Liver (tissue), 9 donors: ENCODE measurements around the gene NPR2. TPM values are rescaled to one million over a fixed set of nuclear protein-coding genes. Genes with fewer than 3 reads are reported as not detected.

Source experiments
- DNase-seq: peaks from one replicate; pipeline ENCODE4 v3.0.0-alpha.2; 2017; ENCODE audit warnings: low spot score
- H3K27ac ChIP-seq, 2 donors: one replicate each; pipeline ENCODE4 v1.7.0; 2013; ENCODE audit warnings: inconsistent platforms in 2 of 2, low read length in 2 of 2, control low read depth in 1 of 2, low read depth in 1 of 2, mild to moderate bottlenecking in 1 of 2
- H3K27me3 ChIP-seq, 4 donors: one replicate each; pipeline versions ENCODE4 v1.6.1 to v1.7.0; 2013; ENCODE audit warnings: low read length in 3 of 4, inconsistent platforms in 1 of 4, mild to moderate bottlenecking in 1 of 4, moderate library complexity in 1 of 4; ENCODE audit not compliant: control insufficient read depth in 4 of 4, insufficient read depth in 4 of 4
- H3K36me3 ChIP-seq, 4 donors: one replicate each; pipeline versions ENCODE4 v1.6.1 to v1.7.0; 2013; ENCODE audit warnings: low read length in 3 of 4, mild to moderate bottlenecking in 3 of 4, low read depth in 1 of 4, moderate library complexity in 1 of 4; ENCODE audit not compliant: control insufficient read depth in 4 of 4, insufficient read depth in 3 of 4
- H3K4me1 ChIP-seq, 4 donors: one replicate each; pipeline versions ENCODE4 v1.6.1 to v1.7.0; 2013; ENCODE audit warnings: low read length in 3 of 4, mild to moderate bottlenecking in 3 of 4, moderate library complexity in 1 of 4; ENCODE audit not compliant: control insufficient read depth in 4 of 4, insufficient read depth in 4 of 4
- H3K4me3 ChIP-seq, 3 donors: one replicate each; pipeline versions ENCODE4 v1.6.1 to v1.7.0; 2013; ENCODE audit warnings: low read length in 3 of 3, control low read depth in 1 of 3, low read depth in 1 of 3, mild to moderate bottlenecking in 1 of 3
- H3K9ac ChIP-seq, 2 donors: one replicate each; pipeline ENCODE4 v1.7.0; 2013; ENCODE audit warnings: low read length in 2 of 2, mild to moderate bottlenecking in 2 of 2, moderate library complexity in 2 of 2, control low read depth in 1 of 2, low read depth in 1 of 2
- H3K9me3 ChIP-seq, 4 donors: one replicate each; pipeline versions ENCODE4 v1.6.1 to v1.7.0; 2013; ENCODE audit warnings: low read length in 3 of 4; ENCODE audit not compliant: control insufficient read depth in 4 of 4
- GABPA ChIP-seq, 2 donors: IDR thresholded peaks in 1 of 2; conservative IDR thresholded peaks in 1 of 2; 2 replicates each; pipeline ENCODE4 v1.6.1; 2016; ENCODE audit warnings: antibody characterized with exemption in 2 of 2, mild to moderate bottlenecking in 1 of 2, moderate library complexity in 1 of 2
- NR2F2 ChIP-seq: IDR thresholded peaks from 2 replicates; pipeline ENCODE4 v1.6.1; 2016; ENCODE audit warnings: antibody characterized with exemption
- RAD21 ChIP-seq, 2 donors: IDR thresholded peaks; 2 replicates each; pipeline ENCODE4 v1.6.1; 2016; ENCODE audit warnings: antibody characterized with exemption in 2 of 2, mild to moderate bottlenecking in 2 of 2
- SP1 ChIP-seq: IDR thresholded peaks from 2 replicates; pipeline ENCODE4 v1.6.1; 2018; ENCODE audit warnings: antibody characterized with exemption, mild to moderate bottlenecking
- TAF1 ChIP-seq: conservative IDR thresholded peaks from 2 replicates; pipeline ENCODE4 v1.6.1; 2016; ENCODE audit warnings: antibody characterized with exemption, mild to moderate bottlenecking
- WGBS: extraction: QIAGEN DNeasy Blood & Tissue Kit; methylation state at CpG from one replicate; pipeline ENCODE4 v1.1.7; 2013; 5-methylcytosine and 5-hydroxymethylcytosine counted together
- polyA plus RNA-seq, 2 donors: library from polyadenylated mRNA; stranded (reverse) in 1 of 2; unstranded in 1 of 2; fragments of 200-250 nt in 1 of 2; fragments of >200 nt in 1 of 2; fragmentation: Nextera tagmentation in 1 of 2; extraction: Ambion mirVana in 1 of 2; gene quantifications; one replicate each; pipeline versions ENCODE4 v1.2.1 to v1.2.3, GENCODE V29; 2013 to 2015
- total RNA-seq, 2 donors: library from RNA; depleted of rRNA; stranded (reverse); fragments of >200 nt; gene quantifications; one replicate each; pipeline ENCODE4 v1.2.3, GENCODE V29; 2014
- TF ChIP-seq, protein P1 (sequence below): IDR thresholded peaks from 2 replicates; pipeline ENCODE4 v1.6.1; 2016; ENCODE audit warnings: antibody characterized with exemption
- TF ChIP-seq, protein P2 (sequence below): IDR thresholded peaks from 2 replicates; pipeline ENCODE4 v1.6.1; 2016; ENCODE audit warnings: antibody characterized with exemption, mild to moderate bottlenecking
- TF ChIP-seq, protein P3 (sequence below): fragments of 150-350 bp; IDR thresholded peaks from 2 replicates; pipeline ENCODE4 v1.5.1; 2017; ENCODE audit warnings: improper control_type of control experiment, low read depth, low read length; ENCODE audit not compliant: missing input control
- TF ChIP-seq, protein P4 (sequence below): IDR thresholded peaks from 2 replicates; pipeline ENCODE4 v1.6.1; 2016; ENCODE audit warnings: antibody characterized with exemption
- donor health status: healthy.
- donor health status: healthy.
- donor health status: healthy.
- donor health status: healthy.
- donor health status: healthy.

Gene NPR2
- total and polyA plus RNA-seq, 4 donors: 8.6 to 17.1 (median 11.2) TPM

DNA sequence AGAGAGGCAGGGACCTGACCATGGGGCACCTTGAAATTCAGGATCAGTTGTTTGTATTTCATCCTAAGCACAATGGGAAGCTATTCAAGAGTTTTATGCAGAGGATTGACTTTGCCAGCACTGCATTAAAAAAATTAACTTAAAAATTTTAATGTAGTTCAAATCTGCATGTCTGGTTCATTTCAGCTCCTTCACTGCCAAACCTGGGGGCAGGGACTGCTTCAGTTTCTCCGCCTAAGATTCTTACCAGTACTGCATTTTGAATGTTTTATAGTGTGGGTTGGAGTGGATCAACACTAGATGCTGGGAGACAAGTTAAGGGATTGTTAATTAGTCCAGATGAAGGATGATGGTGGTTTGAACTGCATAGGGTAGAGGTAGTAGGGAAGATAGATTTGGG is 21.6 kb upstream of the NPR2 start:
- DNase-seq: no peak
- Histone ChIP-seq H3K9me3 (no peaks in the 10 kb centered on the region), H3K4me3 (no peak overlapping the region), H3K4me1 (peaks cover 2 to 27% (median 18%) of the 10 kb centered on the region in 4 donors), H3K27me3 (no peaks in the 10 kb centered on the region), H3K9ac (no peak overlapping the region), H3K36me3 (no peaks in the 10 kb centered on the region), H3K27ac (no peak overlapping the region)
- WGBS: 92% methylated on average over 1 of the region's 1 CpG
- TF ChIP-seq, protein P1, sequence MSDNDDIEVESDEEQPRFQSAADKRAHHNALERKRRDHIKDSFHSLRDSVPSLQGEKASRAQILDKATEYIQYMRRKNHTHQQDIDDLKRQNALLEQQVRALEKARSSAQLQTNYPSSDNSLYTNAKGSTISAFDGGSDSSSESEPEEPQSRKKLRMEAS: no peak
- TF ChIP-seq TAF1: no peak
- TF ChIP-seq, protein P2, sequence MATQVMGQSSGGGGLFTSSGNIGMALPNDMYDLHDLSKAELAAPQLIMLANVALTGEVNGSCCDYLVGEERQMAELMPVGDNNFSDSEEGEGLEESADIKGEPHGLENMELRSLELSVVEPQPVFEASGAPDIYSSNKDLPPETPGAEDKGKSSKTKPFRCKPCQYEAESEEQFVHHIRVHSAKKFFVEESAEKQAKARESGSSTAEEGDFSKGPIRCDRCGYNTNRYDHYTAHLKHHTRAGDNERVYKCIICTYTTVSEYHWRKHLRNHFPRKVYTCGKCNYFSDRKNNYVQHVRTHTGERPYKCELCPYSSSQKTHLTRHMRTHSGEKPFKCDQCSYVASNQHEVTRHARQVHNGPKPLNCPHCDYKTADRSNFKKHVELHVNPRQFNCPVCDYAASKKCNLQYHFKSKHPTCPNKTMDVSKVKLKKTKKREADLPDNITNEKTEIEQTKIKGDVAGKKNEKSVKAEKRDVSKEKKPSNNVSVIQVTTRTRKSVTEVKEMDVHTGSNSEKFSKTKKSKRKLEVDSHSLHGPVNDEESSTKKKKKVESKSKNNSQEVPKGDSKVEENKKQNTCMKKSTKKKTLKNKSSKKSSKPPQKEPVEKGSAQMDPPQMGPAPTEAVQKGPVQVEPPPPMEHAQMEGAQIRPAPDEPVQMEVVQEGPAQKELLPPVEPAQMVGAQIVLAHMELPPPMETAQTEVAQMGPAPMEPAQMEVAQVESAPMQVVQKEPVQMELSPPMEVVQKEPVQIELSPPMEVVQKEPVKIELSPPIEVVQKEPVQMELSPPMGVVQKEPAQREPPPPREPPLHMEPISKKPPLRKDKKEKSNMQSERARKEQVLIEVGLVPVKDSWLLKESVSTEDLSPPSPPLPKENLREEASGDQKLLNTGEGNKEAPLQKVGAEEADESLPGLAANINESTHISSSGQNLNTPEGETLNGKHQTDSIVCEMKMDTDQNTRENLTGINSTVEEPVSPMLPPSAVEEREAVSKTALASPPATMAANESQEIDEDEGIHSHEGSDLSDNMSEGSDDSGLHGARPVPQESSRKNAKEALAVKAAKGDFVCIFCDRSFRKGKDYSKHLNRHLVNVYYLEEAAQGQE: no peak
- TF ChIP-seq, protein P3, sequence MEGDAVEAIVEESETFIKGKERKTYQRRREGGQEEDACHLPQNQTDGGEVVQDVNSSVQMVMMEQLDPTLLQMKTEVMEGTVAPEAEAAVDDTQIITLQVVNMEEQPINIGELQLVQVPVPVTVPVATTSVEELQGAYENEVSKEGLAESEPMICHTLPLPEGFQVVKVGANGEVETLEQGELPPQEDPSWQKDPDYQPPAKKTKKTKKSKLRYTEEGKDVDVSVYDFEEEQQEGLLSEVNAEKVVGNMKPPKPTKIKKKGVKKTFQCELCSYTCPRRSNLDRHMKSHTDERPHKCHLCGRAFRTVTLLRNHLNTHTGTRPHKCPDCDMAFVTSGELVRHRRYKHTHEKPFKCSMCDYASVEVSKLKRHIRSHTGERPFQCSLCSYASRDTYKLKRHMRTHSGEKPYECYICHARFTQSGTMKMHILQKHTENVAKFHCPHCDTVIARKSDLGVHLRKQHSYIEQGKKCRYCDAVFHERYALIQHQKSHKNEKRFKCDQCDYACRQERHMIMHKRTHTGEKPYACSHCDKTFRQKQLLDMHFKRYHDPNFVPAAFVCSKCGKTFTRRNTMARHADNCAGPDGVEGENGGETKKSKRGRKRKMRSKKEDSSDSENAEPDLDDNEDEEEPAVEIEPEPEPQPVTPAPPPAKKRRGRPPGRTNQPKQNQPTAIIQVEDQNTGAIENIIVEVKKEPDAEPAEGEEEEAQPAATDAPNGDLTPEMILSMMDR: no peak
- TF ChIP-seq SP1: no peak

DNA sequence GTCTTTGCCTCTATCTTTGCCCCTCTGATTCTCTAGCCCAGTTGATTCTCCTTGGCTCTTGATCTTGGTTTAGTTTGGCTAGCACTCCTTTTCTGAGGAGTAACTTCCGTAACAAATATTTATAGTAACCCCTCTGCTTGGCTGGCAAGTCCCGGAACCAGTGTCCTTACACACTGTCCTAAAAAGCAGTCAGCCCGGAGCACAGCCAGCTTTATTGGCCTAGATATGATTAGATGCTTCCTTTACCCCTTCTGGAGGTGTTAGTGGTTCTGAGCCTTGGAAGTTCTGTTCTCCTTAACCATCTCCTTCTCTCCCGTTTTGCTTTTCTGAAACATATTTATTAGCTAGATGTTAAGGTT is 20.3 kb upstream of the NPR2 start:
- WGBS: 10% methylated on average over 4 of the region's 4 CpGs
- no peaks in the 10 kb centered on the region for H3K27me3 ChIP-seq
- peak overlapping the region in 1 of 2 donors; percentile 8 for H3K27ac ChIP-seq
- H3K9ac ChIP-seq: peak overlapping the region in 1 of 2 donors; percentile 36
- H3K4me1 ChIP-seq: peaks cover 2 to 32% (median 23%) of the 10 kb centered on the region in 4 donors
- DNase-seq: no peak
- TF ChIP-seq RAD21 (IDR thresholded peaks at IDR 0.05) (no peak), SP1 (peak; percentile 34), NR2F2 (peak; percentile 31), GABPA (IDR thresholded peaks at IDR 0.05 in 1 of 2, conservative IDR thresholded peaks at IDR 0.05 in 1 of 2) (no peak)
- TF ChIP-seq, protein P1: no peak
- TF ChIP-seq, protein P4, sequence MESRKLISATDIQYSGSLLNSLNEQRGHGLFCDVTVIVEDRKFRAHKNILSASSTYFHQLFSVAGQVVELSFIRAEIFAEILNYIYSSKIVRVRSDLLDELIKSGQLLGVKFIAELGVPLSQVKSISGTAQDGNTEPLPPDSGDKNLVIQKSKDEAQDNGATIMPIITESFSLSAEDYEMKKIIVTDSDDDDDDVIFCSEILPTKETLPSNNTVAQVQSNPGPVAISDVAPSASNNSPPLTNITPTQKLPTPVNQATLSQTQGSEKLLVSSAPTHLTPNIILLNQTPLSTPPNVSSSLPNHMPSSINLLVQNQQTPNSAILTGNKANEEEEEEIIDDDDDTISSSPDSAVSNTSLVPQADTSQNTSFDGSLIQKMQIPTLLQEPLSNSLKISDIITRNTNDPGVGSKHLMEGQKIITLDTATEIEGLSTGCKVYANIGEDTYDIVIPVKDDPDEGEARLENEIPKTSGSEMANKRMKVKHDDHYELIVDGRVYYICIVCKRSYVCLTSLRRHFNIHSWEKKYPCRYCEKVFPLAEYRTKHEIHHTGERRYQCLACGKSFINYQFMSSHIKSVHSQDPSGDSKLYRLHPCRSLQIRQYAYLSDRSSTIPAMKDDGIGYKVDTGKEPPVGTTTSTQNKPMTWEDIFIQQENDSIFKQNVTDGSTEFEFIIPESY: no peak
- H3K9me3 ChIP-seq: no peaks in the 10 kb centered on the region
- H3K4me3 ChIP-seq: no peak overlapping the region
- H3K36me3 ChIP-seq: no peaks in the 10 kb centered on the region
